ENCODE measurements around the gene ZDHHC24. TPM values are rescaled to one million over a fixed set of nuclear protein-coding genes. Genes with fewer than 3 reads are reported as not detected.

ZDHHC24 gene
- polyA plus RNA-seq, 1 donor from 2014 or later, result 15.9 TPM

GRCh38 chr11:66493130-66493529 is 52.7 kb downstream of the ZDHHC24 start:
- Histone ChIP-seq H3K27me3 (ENCODE audit: insufficient read depth, low read depth, low read length) (no peaks in the 10 kb centered on the region), H3K9ac (ENCODE audit: low read length) (no peak overlapping the region), H3K9me3 (ENCODE audit: low read length) (no peaks in the 10 kb centered on the region), H3K79me2 (replicated peaks; ENCODE audit: insufficient read depth, low read length) (no peaks in the 10 kb centered on the region), H3K4me2 (ENCODE audit: low read length) (no peak overlapping the region), H2AFZ (ENCODE audit: low read depth, low read length) (no peak overlapping the region), H3K36me3 (ENCODE audit: insufficient read depth, low read length) (no peaks in the 10 kb centered on the region), H3K27ac (ENCODE audit: low read length) (no peak overlapping the region), H3F3A (ENCODE audit: insufficient read depth, low read length, poor library complexity, severe bottlenecking) (no peaks in the 10 kb centered on the region), H3K9me2 (ENCODE audit: insufficient read depth, low read length) (no peaks in the 10 kb centered on the region), H4K20me1 (ENCODE audit: insufficient read depth) (no peaks in the 10 kb centered on the region), H3K4me3 (ENCODE audit: low read length) (no peak overlapping the region)
- TF ChIP-seq TAF1 (IDR thresholded peaks at IDR 0.05; ENCODE audit: low read depth), result no peak
- TF ChIP-seq REST (IDR thresholded peaks at IDR 0.05; ENCODE audit: borderline replicate concordance), result no peak
- no peak for TF ChIP-seq SMC3 (conservative IDR thresholded peaks at IDR 0.05; ENCODE audit: poor library complexity)
- TF ChIP-seq MXI1 (conservative IDR thresholded peaks at IDR 0.05; ENCODE audit: poor library complexity, severe bottlenecking), result no peak
- no peak for TF ChIP-seq CTCF (IDR thresholded peaks at IDR 0.05; ENCODE audit: poor library complexity, severe bottlenecking)
- no peak for TF ChIP-seq EZH2 (IDR thresholded peaks at IDR 0.05; ENCODE audit: borderline replicate concordance, insufficient read depth, low read length, poor library complexity, severe bottlenecking)
- no peak for TF ChIP-seq RAD21 (conservative IDR thresholded peaks at IDR 0.05)
- TF ChIP-seq EP300 (conservative IDR thresholded peaks at IDR 0.05; ENCODE audit: poor library complexity, severe bottlenecking), result no peak
- no peak for TF ChIP-seq POLR2AphosphoS5 (IDR thresholded peaks at IDR 0.05)

GRCh38 chr11:66492161-66492865 is 53.5 kb downstream of the ZDHHC24 start:
- Histone ChIP-seq H2AFZ (ENCODE audit: low read depth, low read length) (no peak overlapping the region), H3K79me2 (replicated peaks; ENCODE audit: insufficient read depth, low read length) (no peaks in the 10 kb centered on the region), H3K27ac (ENCODE audit: low read length) (no peak overlapping the region), H4K20me1 (ENCODE audit: insufficient read depth) (no peaks in the 10 kb centered on the region), H3K9me2 (ENCODE audit: insufficient read depth, low read length) (no peaks in the 10 kb centered on the region), H3K27me3 (ENCODE audit: insufficient read depth, low read depth, low read length) (no peaks in the 10 kb centered on the region), H3K36me3 (ENCODE audit: insufficient read depth, low read length) (no peaks in the 10 kb centered on the region), H3F3A (ENCODE audit: insufficient read depth, low read length, poor library complexity, severe bottlenecking) (no peaks in the 10 kb centered on the region), H3K9me3 (ENCODE audit: low read length) (no peaks in the 10 kb centered on the region), H3K4me2 (ENCODE audit: low read length) (no peak overlapping the region), H3K9ac (ENCODE audit: low read length) (no peak overlapping the region), H3K4me3 (ENCODE audit: low read length) (no peak overlapping the region)
- TF ChIP-seq POLR2AphosphoS5 (IDR thresholded peaks at IDR 0.05), result no peak
